Fibroblast of the aortic adventitia (primary cell): ENCODE data around the gene ATOH8. TPM values are rescaled to one million over a fixed set of nuclear protein-coding genes. Genes with fewer than 3 reads are reported as not detected.

Experiments used
- DNase-seq: peaks from one replicate; pipeline ENCODE4 v3.0.0-alpha.2; 2010; ENCODE audit warnings: low read depth
- H3K4me3 ChIP-seq: 2 replicates; pipeline ENCODE4 v1.5.1; 2011; ENCODE audit warnings: low read depth, mild to moderate bottlenecking, control low read depth, low read length, moderate library complexity
- CTCF ChIP-seq: IDR thresholded peaks from 2 replicates; pipeline ENCODE4 v1.5.1; 2011; ENCODE audit warnings: mild to moderate bottlenecking, low read length, control low read depth, inconsistent platforms; ENCODE audit not compliant: insufficient read depth
- total RNA-seq: library from RNA; depleted of rRNA; stranded (reverse); fragments of >200 nt; gene quantifications from 2 replicates; pipeline ENCODE4 v1.2.3, GENCODE V29; 2012; ENCODE audit warnings: low replicate concordance

Gene ATOH8
- total RNA-seq, 1 donor = 17.0 TPM

GRCh38 chr2:85807756-85808155, 54.0 kb downstream of the ATOH8 start:
- DNase-seq = no peak
- TF ChIP-seq CTCF = no peak
- H3K4me3 ChIP-seq = no peak overlapping the region

- no peak for TF ChIP-seq CTCF
- peak; percentile 25 for DNase-seq
- H3K4me3 ChIP-seq = no peak overlapping the region
These were observed 56.8 kb downstream of the ATOH8 start for GRCh38 chr2:85810371-85811179.

- DNase-seq = peak; percentile 71
- TF ChIP-seq CTCF = no peak
- H3K4me3 ChIP-seq = no peak overlapping the region
These were observed 57.6 kb downstream of the ATOH8 start for GRCh38 chr2:85811180-85812093.

GRCh38 chr2:85812094-85812735, 58.4 kb downstream of the ATOH8 start:
- TF ChIP-seq CTCF = no peak
- DNase-seq = no peak
- no peak overlapping the region for H3K4me3 ChIP-seq

- no peak overlapping the region for H3K4me3 ChIP-seq
- no peak for DNase-seq
- TF ChIP-seq CTCF = no peak
These were observed 59.6 kb downstream of the ATOH8 start for GRCh38 chr2:85813211-85813981.
